ENCODE data around the gene ST8SIA6.
"Not testable (repeated sequence)": the region's sequence is repeated elsewhere in the genome, so short reads cannot be mapped to it uniquely, and the experiment has no call there.

The ST8SIA6 gene

DNA sequence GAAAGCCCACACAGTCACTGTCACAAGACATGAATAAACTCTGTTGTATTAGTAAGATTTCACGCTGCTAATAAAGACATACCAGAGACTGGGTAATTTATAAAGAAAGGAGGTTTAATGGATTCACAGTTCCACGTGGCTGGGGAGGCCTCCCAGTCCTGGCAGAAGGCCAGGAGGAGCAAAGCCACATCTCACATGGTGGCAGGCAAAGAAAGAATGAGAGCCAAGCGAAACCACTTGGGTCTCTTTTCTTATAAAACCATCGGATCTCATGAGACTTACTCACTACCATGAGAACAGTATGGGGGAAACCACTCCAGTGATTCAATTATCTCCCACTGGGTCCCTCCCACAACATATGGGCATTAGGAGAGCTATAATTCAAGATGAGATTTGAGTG, 110.2 kb downstream of the ST8SIA6 start:
- DNase-seq, result no peak

DNA sequence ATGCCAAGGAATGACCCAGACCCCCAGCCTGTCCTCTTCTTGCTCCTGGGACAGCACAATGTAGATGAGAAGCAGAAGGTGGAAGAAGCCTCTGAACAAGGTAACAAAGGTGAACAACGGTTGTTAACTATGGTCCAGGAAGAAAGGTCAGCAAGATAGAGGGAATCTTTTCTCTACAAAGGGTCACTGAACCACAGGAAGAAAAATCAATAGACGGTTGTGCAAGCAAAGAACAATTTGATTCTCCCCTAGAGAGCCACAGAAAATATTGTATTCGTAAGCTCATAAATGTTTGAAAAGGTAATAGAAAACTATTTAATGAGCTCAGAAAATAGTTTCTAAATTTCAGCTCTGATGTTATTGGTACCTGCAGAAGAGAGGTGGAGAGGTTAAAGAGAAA, 111.3 kb downstream of the ST8SIA6 start:
- no peak for DNase-seq

DNA sequence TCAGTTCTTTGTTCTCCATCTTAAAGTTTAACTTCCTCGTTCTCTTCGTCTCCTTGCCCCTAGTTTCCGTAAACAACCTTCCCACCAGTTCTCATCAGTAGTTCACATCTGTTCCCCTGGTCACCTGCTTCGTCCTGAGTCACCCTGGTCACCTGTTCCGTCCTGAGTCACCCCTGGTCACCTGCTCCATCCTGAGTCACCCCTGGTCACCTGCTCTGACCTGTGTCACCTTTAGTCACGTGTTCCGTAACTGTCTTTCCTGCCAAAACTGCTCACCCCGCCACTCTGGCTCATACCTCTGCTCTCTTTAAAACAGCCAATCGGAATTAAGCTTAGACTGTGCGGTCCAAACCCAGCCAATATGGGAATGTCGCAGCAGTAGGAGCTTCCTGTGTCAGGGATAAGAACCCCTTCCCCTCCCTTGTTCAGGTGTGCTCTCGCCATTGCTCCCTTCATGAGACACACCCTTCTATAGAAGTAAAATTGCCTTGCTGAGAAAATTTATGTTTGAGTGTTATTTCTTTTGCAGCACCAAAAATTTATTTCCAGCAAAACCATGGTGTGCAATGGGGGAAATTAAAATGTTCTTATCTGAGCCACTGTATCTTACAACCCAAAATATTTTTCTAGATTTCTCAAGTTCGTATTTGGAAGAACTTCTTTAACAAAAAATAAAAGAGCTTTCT, 114.1 kb downstream of the ST8SIA6 start:
- no peak for DNase-seq

DNA sequence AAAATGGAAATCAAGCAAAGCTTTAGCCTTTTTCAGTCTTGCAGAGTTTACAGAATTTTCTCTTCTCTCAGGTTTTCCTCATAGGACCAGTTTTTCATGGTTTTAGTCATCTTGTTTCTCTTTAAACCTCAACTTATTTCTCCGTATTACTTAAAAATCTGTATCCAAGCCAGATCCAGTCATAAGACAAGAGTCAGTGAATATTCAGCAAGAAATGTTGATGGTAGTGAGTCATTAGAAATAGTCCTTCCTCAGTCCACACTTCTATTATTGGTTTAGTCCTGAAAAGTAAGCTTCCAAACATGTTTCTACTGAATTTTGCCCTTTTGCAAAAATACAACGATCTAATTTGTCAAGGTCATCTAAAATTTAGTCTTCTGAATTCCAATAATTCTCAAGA, 119.3 kb downstream of the ST8SIA6 start:
- DNase-seq, result no peak

DNA sequence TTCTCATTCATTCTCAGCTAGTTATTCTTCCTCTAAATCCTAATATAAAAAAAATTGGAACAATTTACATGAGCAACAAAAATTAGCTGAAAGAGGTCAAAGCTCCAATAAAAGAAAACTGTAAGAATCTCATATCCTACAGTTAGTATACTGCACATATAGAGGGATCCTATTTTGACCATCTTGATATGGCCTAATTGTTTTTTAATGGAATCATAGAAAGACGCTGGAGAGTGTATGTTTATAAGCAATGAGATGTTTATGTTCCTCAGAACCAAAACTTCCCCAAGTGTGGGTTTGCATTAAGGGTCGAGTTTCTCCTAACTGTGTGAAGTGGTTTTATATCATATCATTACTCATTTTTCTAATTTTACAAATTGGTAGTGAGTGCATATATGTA, 123.9 kb downstream of the ST8SIA6 start:
- DNase-seq, result no peak

GRCh38 chr10:17326377-17326776, 128.0 kb downstream of the ST8SIA6 start:
- no peak for DNase-seq

DNA sequence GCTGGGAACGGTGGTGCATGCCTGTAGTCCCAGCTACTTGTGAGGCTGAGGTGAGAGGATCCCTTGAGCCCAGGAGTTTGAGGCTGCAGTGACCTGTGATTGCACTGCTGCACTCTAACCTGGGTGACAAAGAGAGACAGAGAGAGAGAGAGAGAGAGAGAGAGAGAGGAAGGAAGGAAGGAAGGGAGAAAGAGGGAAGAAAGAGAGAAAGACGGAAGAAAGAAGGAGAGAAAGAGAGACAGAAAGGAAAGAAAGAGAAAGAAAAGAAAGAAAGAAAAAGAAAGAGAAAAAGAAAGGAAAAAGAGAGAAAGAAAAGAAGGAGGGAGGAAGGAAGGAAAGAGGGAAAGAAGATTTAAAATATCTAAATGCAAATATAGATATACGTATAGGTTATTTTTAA, 132.4 kb downstream of the ST8SIA6 start:
- not testable (repeated sequence) for DNase-seq

- DNase-seq, result no peak
These were observed 137.8 kb downstream of the ST8SIA6 start for GRCh38 chr10:17316488-17317170.

- no peak for DNase-seq
These were observed 145.0 kb downstream of the ST8SIA6 start for GRCh38 chr10:17309435-17309834.

DNA sequence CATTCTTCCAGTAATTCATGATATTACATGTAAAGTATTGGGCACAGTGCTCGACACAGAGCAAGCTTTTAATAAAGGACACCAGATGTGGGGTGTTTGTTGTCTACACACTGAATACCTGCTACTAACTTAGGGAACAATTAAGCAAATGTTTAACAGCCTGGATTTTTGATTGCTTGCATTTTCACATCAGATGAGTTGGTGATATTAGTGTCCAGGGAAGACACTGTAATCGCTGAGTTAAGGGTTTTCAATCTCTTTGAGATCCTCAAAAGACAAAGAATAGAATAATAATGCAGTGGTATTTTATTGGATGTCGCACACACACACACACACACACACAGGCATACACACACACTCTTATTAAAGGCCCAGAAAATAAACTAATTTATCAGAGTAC, 147.3 kb downstream of the ST8SIA6 start:
- no peak for DNase-seq

GRCh38 chr10:17292375-17292774, 162.0 kb downstream of the ST8SIA6 start:
- no peak for DNase-seq

GRCh38 chr10:17290226-17290625, 164.2 kb downstream of the ST8SIA6 start:
- DNase-seq, result no peak

- DNase-seq, result no peak
These were observed 164.6 kb downstream of the ST8SIA6 start for GRCh38 chr10:17289763-17290162.

- DNase-seq, result no peak
These were observed 167.5 kb downstream of the ST8SIA6 start for GRCh38 chr10:17286562-17287550.

GRCh38 chr10:17282311-17282710, 172.1 kb downstream of the ST8SIA6 start:
- no peak for DNase-seq

- no peak for DNase-seq
These were observed 175.7 kb downstream of the ST8SIA6 start for GRCh38 chr10:17278607-17279240.

DNA sequence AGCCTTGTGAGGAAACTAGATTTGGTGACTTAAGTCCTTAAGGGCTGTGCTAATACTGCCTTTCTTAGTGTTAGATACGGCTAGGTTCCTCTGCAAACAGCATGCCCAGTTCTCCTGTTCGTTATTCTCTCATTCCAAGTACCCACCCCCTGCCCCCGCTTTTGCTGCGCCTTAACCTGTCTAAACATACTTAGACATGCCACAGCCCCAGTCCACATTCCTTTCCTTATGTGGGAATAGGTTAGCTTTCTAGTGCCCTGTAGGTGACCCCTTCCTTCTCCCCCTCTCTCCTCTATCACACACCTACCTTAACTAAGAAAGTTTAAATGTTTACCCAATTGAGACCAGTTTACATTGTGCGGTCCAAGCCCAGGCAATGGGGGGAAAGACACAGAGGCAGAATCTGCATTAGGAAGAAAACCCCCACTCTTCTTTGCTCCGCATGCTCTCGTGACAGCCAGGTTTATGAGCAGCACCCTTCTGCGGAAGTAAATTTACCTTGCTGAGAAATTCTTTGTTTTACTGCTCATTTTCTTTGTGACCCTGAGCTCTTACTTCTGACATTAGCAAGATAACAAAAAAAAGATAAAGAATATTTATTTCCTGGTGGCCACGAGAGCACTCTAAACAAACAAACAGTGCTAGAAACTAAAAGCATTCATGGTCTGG, 177.5 kb downstream of the ST8SIA6 start:
- no peak for DNase-seq

DNA sequence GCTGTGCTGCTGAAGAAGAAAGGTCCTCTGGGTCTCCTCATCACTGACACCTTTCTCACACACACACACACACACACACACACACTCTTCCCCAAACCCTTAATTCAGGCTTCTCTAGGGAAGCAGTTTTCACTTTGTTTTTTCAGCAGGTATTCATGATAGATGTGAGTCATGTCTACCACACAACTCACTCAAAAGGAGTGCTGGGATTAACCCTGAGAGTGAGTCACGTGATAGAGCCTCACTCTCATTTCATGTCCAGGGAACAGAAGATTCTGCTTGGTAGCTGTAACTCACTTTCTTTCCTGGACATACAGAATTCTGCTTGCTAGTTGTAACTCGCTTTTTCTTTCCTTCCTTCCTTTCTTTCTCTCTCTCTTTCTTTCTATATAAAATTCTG, 181.0 kb downstream of the ST8SIA6 start:
- DNase-seq, result no peak

GRCh38 chr10:17272648-17273047, 181.7 kb downstream of the ST8SIA6 start:
- DNase-seq, result no peak
